ENCODE measurements around the gene NBAS. TPM values are rescaled to one million over a fixed set of nuclear protein-coding genes. Genes with fewer than 3 reads are reported as not detected.
A peak's percentile ranks its signal among the peaks of the same experiment; 100 is the strongest.

NBAS gene
- total and polyA plus RNA-seq, 2 of the 4 experiments (the other 2 are of a cell fraction): 22.3 to 105 TPM

GRCh38 chr2:15494877-15495276 lies 66.3 kb downstream of the NBAS start:
- Histone ChIP-seq H3K18ac (ENCODE audit: low read depth, low read length) (no peak overlapping the region), H3K27ac (ENCODE audit: insufficient read depth, low read length) (no peak overlapping the region), H3K4me1 (ENCODE audit: control insufficient read depth, insufficient read depth, low read length) (no peaks in the 10 kb centered on the region), H3K4me3 (ENCODE audit: insufficient read depth, low read depth, low read length) (no peak overlapping the region), H2BK5ac (ENCODE audit: low read depth, low read length, poor library complexity, severe bottlenecking) (no peak overlapping the region), H4K20me1 (ENCODE audit: insufficient read depth, low read length) (no peaks in the 10 kb centered on the region), H2BK120ac (ENCODE audit: low read depth, low read length) (no peak overlapping the region), H4K91ac (ENCODE audit: insufficient read depth, low read depth, low read length) (no peak overlapping the region), H3K56ac (ENCODE audit: extremely low read depth, insufficient read depth, low read length) (no peak overlapping the region), H4K5ac (ENCODE audit: low read depth, low read length) (no peak overlapping the region), H2AFZ (replicated peaks; ENCODE audit: low read length, poor library complexity) (no peak overlapping the region), H3K79me1 (ENCODE audit: low read depth in 1 of 2, low read length in 2 of 2) (peaks cover 0 to 3% of the 10 kb centered on the region in 2 experiments; a peak in 1 of 4 replicates), H2AK5ac (ENCODE audit: low read depth, low read length) (no peak overlapping the region), H2AK9ac (replicated peaks; ENCODE audit: low read depth, low read length, poor library complexity) (no peak overlapping the region), H3K27me3 (ENCODE audit: control insufficient read depth, insufficient read depth, low read length) (no peaks in the 10 kb centered on the region), H3K4me2 (ENCODE audit: low read depth, low read length) (no peak overlapping the region), H2BK20ac (ENCODE audit: low read depth, low read length) (no peak overlapping the region), H2BK15ac (ENCODE audit: low read depth, low read length) (no peak overlapping the region), H3K9me1 (ENCODE audit: insufficient read depth, low read length) (no peaks in the 10 kb centered on the region), H3K9me3 (ENCODE audit: control insufficient read depth, insufficient read depth, low read length) (no peaks in the 10 kb centered on the region), H3K36me3 (ENCODE audit: control insufficient read depth, insufficient read depth, low read length) (peaks cover 11% of the 10 kb centered on the region), H3K4ac (ENCODE audit: low read depth, low read length) (no peak overlapping the region), H3K23ac (ENCODE audit: low read depth, low read length) (no peak overlapping the region), H3K9ac (ENCODE audit: low read depth, low read length) (no peak overlapping the region), H4K8ac (ENCODE audit: low read depth in 2 of 2, low read length in 2 of 2) (no peak overlapping the region), H3K14ac (replicated peaks; ENCODE audit: low read depth, low read length) (no peak overlapping the region)
- ChIA-PET CTCF (no interaction called here), POLR2A (ENCODE audit: unreplicated experiment) (no interaction called here)
- dilution Hi-C loops (cut with HindIII; ENCODE audit: low sequenced_read_pairs, unreplicated experiment): no loop called here
- intact Hi-C loops (cut with micrococcal nuclease): no loop called here
- no CpG with 5 or more reads among the region's 5 CpGs for WGBS, 2 experiments (ENCODE audit: extremely low coverage in 2 of 2, insufficient read length in 1 of 2)
- ATAC-seq (ENCODE audit: low read depth) (no peak), DNase-seq (no peak)
- TF ChIP-seq NFE2L2 (IDR thresholded peaks at IDR 0.05; ENCODE audit: low read depth, low read length) (no peak), MAFK (IDR thresholded peaks at IDR 0.05; ENCODE audit: low read depth, low read length) (peak; percentile 69)
- BruUV-seq (replicated peaks): no TSS peak
- in situ Hi-C loops (cut with MboI; ENCODE audit: low sequenced_read_pairs): no loop called here

All from IMR-90 (cell line).